Activated T-cell treated with anti-CD3 and anti-CD28 coated beads, Interleukin-2, amount 50 U/mL, for 24 hours (primary cell): ENCODE data around the gene KLHDC8A.

Experiments
- DNase-seq: peaks from one replicate; pipeline ENCODE4 v3.0.0-alpha.2; 2020
- H3K27ac Mint-ChIP-seq: 2 replicates; pipeline ENCODE4 v1.8.0; 2020; ENCODE audit warnings: mild to moderate bottlenecking, mixed read lengths
- H3K27me3 Mint-ChIP-seq: 2 replicates; pipeline ENCODE4 v1.8.0; 2020; ENCODE audit warnings: mixed read lengths
- H3K36me3 Mint-ChIP-seq: 2 replicates; pipeline ENCODE4 v1.8.0; 2020; ENCODE audit warnings: low read depth, mixed read lengths
- H3K4me1 Mint-ChIP-seq: 2 replicates; pipeline ENCODE4 v1.8.0; 2020; ENCODE audit warnings: low read depth, mixed read lengths
- H3K4me3 Mint-ChIP-seq: 2 replicates; pipeline ENCODE4 v1.8.0; 2020; ENCODE audit warnings: mild to moderate bottlenecking, moderate library complexity, mixed read lengths
- H3K9me3 Mint-ChIP-seq: 2 replicates; pipeline ENCODE4 v1.8.0; 2020; ENCODE audit warnings: mixed read lengths

KLHDC8A gene

DNA sequence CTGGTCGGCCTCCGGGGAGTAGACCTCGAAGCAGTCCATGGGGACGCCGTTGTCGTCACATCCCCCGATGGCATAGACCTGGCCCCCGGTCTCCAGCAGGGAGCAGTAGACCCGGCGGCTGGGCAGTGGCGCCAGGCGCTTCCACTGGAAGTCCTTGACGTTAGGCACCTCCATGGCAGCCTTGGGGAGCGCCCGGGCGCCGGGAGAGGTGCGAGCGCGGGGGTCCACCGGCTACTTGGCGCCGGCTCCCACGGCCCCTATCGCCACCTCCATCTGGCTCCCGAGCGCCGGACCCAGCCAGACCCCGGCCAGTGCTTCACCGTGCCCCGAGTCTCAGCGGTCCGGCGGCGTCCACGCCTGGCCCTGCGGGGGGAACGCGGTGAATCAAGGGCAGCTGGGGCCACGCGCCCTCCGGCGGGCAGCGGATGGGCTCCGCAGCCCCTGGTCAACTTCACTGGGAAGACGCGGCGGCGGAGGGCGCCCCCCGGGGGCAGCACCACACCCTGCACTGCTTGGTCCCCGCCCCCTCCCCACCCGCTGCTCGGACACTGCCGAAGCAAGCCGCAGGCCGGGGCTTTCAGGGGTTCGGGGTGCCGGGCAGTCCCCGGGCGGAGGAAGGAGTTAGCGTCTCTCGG, 13.2 kb downstream of the KLHDC8A start:
- no peak overlapping the region for H3K27ac Mint-ChIP-seq
- H3K27me3 Mint-ChIP-seq, result peaks cover 56% of the 10 kb centered on the region
- DNase-seq, result peak; percentile 42

DNA sequence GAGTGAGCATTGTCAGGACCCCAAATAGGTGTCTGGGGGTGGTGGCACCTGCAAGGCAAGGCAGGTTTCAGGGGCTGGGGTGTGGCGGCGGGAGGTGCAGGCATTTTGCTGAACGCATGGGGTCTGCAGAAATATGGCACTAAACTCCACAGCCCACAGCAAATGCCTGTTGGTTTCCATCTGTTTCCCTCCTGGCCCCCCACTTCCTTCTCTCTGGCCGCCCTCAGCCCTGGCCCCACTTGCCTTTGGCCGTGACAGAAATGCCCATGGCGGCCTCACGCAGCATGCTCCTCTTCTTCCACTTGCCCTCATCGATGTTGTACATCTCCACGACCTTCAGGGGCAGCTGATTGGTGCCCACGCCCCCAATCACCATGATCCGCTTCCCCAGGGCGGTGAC, 13.7 kb downstream of the KLHDC8A start:
- no peaks in the 10 kb centered on the region for H3K36me3 Mint-ChIP-seq
- H3K9me3 Mint-ChIP-seq, result no peaks in the 10 kb centered on the region
- peaks cover 53% of the 10 kb centered on the region for H3K27me3 Mint-ChIP-seq
- no peak overlapping the region for H3K4me3 Mint-ChIP-seq
- H3K4me1 Mint-ChIP-seq, result peaks cover 10% of the 10 kb centered on the region
- no peak for DNase-seq
- no peak overlapping the region for H3K27ac Mint-ChIP-seq

More for the DNA sequence above, 13.2 kb downstream of the KLHDC8A start:
- Mint-ChIP-seq H3K9me3 (no peaks in the 10 kb centered on the region), H3K36me3 (no peaks in the 10 kb centered on the region), H3K4me3 (no peak overlapping the region), H3K4me1 (peaks cover 10% of the 10 kb centered on the region)

DNA sequence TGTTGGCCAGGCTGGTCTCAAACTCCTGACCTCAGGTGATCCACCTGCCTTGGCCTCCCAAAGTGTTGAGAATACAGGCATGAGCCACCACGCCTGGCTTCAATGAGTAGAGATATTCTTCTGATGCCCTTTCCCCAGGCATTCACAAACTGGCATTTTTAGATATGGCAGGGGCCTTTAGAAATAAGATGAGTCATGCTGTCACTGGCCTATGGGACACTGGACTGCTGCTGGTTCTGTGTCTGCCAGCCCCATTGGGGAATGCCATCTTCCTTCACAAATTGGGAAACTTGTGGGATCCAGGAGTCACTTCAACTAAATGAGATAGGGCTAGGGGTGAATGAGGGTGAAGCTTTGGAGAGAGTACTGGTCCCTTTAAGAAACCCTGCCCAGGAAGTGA, 16.0 kb downstream of the KLHDC8A start:
- Mint-ChIP-seq H3K9me3 (no peaks in the 10 kb centered on the region), H3K27me3 (peaks cover 32% of the 10 kb centered on the region), H3K36me3 (no peaks in the 10 kb centered on the region), H3K4me1 (peaks cover 10% of the 10 kb centered on the region), H3K4me3 (no peak overlapping the region), H3K27ac (no peak overlapping the region)
- no peak for DNase-seq

DNA sequence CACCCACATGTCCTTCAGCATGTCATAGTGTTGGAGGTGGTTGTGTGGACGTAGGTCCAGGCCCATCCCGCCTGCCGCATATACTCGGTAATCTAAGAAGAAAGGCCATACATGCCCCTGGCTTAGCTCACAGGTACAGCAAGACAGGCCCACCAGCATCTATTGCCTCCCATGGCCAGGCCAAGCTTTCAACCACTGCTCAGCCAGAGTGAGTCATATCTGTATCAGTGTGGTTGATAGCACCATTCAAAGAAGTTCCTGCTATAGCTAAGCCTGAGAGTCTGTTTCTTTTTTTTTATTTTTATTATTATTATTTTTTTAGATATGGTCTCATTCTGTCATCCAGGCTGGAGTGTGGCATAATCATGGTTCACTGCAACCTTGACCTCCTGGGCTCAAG, 17.0 kb downstream of the KLHDC8A start:
- H3K4me3 Mint-ChIP-seq, result no peak overlapping the region

DNA sequence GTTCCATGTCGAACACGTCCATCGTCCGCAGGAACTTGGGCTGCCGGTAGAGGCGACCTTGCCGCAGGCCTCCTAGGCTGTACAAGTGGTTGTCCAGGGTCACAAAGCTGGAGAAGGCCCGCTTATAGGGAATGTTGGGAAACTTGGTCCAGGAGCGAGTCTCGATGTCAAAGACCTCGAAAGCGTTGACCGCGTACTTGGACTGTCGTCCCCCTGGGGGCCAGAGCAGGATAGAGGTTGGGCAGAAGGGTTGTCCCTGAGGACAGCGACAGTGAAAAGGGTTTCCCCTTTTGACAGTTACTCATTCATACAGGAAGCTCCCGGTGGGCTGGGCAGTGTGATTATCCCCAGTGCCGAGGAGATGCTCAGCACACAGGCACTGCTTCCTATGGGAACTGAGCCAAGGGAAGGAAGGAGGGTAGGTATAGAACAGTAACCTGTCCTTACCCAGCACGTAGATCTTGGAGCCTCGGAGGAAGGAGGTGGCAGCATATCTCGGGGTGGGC, 17.5 kb downstream of the KLHDC8A start:
- H3K4me1 Mint-ChIP-seq, result peaks cover 4% of the 10 kb centered on the region
- H3K27ac Mint-ChIP-seq, result no peak overlapping the region
- peaks cover 18% of the 10 kb centered on the region for H3K27me3 Mint-ChIP-seq
- no peak overlapping the region for H3K4me3 Mint-ChIP-seq
- no peak for DNase-seq
- no peaks in the 10 kb centered on the region for H3K9me3 Mint-ChIP-seq
- no peaks in the 10 kb centered on the region for H3K36me3 Mint-ChIP-seq

More for the DNA sequence above, 17.0 kb downstream of the KLHDC8A start:
- Mint-ChIP-seq H3K27me3 (peaks cover 22% of the 10 kb centered on the region), H3K9me3 (no peaks in the 10 kb centered on the region), H3K4me1 (peaks cover 9% of the 10 kb centered on the region), H3K27ac (no peak overlapping the region), H3K36me3 (no peaks in the 10 kb centered on the region)
- no peak for DNase-seq

DNA sequence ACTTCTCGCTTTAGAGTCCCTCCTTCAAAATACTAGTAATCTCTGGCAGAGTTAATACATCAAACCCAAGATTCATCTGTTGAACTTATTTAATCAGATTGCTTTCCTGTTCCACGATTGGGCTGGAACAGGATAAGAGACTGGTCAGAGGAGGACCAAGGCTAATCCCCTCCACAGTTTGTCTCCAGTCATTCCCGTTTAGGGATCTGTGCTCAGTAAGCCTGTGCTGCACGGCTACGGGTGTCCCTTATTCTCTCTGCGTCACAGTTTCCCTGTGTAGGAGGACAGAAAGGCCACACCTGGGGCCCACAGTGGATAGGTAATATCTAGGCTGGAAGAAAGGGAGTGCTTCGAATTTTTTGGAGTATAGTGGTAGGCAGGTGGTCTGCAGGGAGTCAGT, 18.7 kb downstream of the KLHDC8A start:
- Mint-ChIP-seq H3K27me3 (peaks cover 13% of the 10 kb centered on the region), H3K27ac (no peak overlapping the region), H3K9me3 (no peaks in the 10 kb centered on the region), H3K4me3 (no peak overlapping the region), H3K36me3 (no peaks in the 10 kb centered on the region), H3K4me1 (peaks cover 2% of the 10 kb centered on the region)
- no peak for DNase-seq

DNA sequence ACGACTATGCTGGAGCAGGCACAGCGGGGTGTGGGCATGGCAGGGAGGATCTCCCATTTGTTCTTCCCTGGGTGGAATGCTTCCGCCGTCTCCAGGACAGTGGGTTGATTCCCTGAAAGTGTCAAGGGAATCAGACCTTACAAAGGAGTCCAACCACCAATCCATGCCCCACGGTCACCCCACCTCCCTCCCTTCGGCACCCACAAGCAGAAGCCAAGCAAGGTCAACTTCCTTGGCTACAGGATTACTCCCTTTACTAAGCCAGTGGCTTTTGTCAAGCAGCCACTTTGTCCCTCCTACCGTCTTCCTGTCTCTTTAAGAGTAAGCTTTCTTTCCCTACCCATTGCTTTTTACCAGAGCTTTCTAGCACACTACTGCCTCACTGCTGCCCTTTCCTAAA, 19.2 kb downstream of the KLHDC8A start:
- H3K36me3 Mint-ChIP-seq, result no peaks in the 10 kb centered on the region
- H3K4me1 Mint-ChIP-seq, result peaks cover 2% of the 10 kb centered on the region
- H3K9me3 Mint-ChIP-seq, result no peaks in the 10 kb centered on the region
- no peak overlapping the region for H3K4me3 Mint-ChIP-seq
- DNase-seq, result no peak
- peaks cover 7% of the 10 kb centered on the region for H3K27me3 Mint-ChIP-seq
- no peak overlapping the region for H3K27ac Mint-ChIP-seq

DNA sequence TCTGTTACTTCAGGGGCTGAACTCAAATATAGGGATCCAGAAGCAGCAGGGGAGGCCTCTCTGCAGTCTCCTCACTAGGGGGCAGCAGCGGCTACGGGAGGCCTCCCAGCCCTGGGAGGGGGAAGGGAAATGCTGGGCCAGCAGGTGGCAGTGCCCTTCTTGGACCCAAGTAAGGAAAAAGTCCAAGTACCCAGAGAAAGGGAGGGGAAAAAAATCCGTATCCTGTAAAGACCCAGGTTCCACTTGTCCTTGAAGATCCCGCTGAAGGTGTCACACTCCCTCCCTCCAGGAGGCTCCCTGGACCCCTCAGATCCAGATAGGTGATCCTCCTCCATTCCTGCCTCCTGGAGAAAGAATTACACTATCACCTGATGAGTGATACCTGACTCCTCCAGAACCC, 21.0 kb downstream of the KLHDC8A start:
- no peak overlapping the region for H3K4me3 Mint-ChIP-seq
- peaks cover 2% of the 10 kb centered on the region for H3K4me1 Mint-ChIP-seq
- no peaks in the 10 kb centered on the region for H3K9me3 Mint-ChIP-seq
- H3K27me3 Mint-ChIP-seq, result no peaks in the 10 kb centered on the region
- DNase-seq, result peak; percentile 82
- H3K36me3 Mint-ChIP-seq, result no peaks in the 10 kb centered on the region
- H3K27ac Mint-ChIP-seq, result no peak overlapping the region

DNA sequence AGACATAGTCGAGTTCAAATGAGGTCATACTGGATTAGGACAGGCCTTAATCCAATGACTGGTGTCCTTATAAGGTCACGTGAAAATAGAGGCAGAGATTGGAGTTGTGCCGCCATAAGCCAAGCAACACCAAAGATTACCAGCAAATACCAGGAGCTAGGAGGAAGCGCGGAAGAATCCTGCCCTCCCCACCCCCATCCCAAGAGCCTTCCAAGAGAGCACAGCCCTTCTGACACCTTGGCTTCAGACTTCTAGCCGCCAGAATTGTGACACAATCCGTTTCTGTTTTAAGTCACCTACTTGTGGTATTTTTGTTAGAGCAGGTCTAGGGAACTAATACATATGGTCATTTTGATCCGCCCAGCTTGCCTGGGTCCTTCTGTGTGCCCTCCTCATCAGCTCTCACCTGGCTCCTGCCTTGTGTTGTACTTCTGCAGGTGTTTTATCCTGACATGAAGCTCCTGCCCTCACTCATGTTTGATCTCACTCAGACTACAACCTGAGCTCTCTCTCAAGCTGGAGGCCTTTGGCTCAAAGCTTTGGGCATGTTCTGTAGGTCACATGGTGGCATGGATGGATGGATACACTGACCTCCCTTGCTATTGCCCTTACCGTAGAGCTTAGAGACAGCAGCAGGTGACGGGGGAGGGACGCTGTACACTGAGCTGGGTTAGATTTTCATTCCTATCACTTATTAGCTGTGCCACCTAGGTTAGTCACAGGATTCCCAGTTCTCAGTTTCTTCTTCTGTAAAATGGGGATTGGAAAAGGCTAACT, 24.5 kb downstream of the KLHDC8A start:
- Mint-ChIP-seq H3K4me1 (no peaks in the 10 kb centered on the region), H3K27me3 (no peaks in the 10 kb centered on the region), H3K36me3 (no peaks in the 10 kb centered on the region), H3K27ac (no peak overlapping the region), H3K4me3 (no peak overlapping the region), H3K9me3 (no peaks in the 10 kb centered on the region)
- DNase-seq, result no peak

DNA sequence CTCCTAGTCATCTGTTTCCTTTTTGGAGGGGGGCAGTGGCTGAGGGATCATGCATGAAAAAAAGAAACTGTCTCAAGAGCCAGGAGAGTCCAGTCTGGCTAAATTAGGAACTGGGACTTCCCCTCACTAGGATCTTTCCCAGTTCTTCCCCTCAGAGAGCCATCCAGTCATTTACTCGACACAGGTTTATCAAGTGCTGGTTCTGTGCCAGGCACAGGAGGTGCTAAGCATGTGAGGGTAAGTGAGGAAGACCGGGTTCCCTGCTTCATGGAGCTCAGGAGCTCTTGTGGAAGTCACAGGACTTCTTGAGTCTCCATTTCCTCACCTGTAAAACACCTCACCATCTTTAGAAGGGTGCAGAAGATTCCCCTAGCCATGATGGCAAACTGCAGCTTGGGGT, 26.6 kb downstream of the KLHDC8A start:
- no peak for DNase-seq
- no peak overlapping the region for H3K4me3 Mint-ChIP-seq
- H3K27me3 Mint-ChIP-seq, result no peaks in the 10 kb centered on the region
- peaks cover 6% of the 10 kb centered on the region for H3K4me1 Mint-ChIP-seq
- H3K9me3 Mint-ChIP-seq, result no peaks in the 10 kb centered on the region
- no peak overlapping the region for H3K27ac Mint-ChIP-seq
- H3K36me3 Mint-ChIP-seq, result no peaks in the 10 kb centered on the region

DNA sequence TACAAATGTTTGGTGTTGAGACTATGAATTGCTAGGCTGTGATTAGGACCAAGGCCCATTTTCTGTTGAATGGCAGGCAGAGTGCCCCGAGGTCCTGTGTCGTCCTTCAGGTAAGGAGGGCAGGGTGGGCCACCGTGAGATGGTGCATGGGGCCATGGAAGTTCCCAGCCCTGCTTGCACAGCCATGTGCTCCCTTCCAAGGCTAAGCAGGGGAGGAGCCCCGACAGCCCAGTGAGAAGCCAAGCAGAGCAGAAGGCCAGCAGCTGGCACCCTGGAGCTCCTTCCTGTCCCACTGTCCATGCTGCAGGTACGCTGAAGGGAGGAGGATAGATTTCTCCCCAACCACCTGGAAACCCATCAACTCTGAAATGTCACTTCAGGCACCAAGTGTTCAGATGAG, 27.0 kb downstream of the KLHDC8A start:
- Mint-ChIP-seq H3K27me3 (no peaks in the 10 kb centered on the region), H3K9me3 (no peaks in the 10 kb centered on the region), H3K27ac (no peak overlapping the region), H3K4me3 (no peak overlapping the region), H3K36me3 (no peaks in the 10 kb centered on the region), H3K4me1 (peaks cover 10% of the 10 kb centered on the region)
- no peak for DNase-seq

DNA sequence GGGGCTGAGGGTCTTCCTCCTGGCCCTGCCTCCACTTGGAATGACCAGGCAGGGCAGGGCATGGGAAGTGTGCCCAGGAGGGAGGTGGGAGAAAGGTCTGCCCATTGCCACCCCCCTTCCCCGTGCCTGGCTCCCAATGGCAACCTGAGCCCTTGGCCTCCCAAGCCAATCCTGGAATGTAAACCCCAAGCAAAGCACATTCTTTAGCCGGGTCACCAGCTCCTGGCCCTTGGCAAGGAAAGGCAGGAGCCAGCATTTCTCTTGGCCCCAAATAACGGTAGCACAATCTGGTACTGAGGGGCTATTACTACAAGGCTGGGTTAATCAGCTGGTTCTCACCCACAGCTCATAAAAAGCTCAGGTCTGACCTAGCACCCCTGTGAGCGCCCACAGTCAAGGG, 28.2 kb downstream of the KLHDC8A start:
- Mint-ChIP-seq H3K9me3 (no peaks in the 10 kb centered on the region), H3K4me3 (no peak overlapping the region), H3K4me1 (peaks cover 17% of the 10 kb centered on the region), H3K36me3 (no peaks in the 10 kb centered on the region), H3K27me3 (no peaks in the 10 kb centered on the region), H3K27ac (no peak overlapping the region)
- DNase-seq, result no peak

DNA sequence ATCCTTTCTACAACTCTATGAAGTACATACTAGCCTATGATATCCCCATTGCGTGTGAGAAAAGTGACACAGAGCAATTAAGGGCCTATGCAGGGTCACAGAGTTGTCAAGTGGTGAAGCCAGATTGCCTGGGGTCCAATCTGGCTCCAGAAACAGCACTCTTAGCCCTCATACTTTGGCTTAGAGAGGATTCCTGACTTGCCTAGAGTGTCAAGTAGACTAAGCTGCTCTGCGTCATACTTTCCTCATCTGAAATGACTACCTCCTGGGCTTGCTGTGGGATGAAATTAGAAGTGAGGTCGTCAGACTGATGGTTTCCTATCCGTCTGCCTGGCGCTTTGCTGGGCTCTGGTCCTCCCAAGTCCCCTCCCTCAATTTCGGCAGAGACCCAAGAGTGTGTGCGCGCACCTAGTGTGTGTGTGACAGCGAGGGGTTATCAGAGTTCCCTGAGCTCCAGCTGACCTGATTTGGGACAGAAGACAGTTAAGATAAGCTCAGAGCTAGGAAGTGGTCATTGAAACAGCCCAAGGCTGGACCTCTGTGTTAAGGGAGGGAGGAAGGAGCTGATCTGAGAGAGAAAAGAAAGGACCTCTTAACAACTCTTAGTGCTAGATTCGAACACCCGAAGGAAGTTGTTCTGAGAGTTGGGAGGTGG, 29.8 kb downstream of the KLHDC8A start:
- no peak overlapping the region for H3K27ac Mint-ChIP-seq
- no peak for DNase-seq
- H3K9me3 Mint-ChIP-seq, result no peaks in the 10 kb centered on the region
- H3K27me3 Mint-ChIP-seq, result no peaks in the 10 kb centered on the region
- H3K36me3 Mint-ChIP-seq, result no peaks in the 10 kb centered on the region
- no peak overlapping the region for H3K4me3 Mint-ChIP-seq
- peaks cover 21% of the 10 kb centered on the region for H3K4me1 Mint-ChIP-seq

DNA sequence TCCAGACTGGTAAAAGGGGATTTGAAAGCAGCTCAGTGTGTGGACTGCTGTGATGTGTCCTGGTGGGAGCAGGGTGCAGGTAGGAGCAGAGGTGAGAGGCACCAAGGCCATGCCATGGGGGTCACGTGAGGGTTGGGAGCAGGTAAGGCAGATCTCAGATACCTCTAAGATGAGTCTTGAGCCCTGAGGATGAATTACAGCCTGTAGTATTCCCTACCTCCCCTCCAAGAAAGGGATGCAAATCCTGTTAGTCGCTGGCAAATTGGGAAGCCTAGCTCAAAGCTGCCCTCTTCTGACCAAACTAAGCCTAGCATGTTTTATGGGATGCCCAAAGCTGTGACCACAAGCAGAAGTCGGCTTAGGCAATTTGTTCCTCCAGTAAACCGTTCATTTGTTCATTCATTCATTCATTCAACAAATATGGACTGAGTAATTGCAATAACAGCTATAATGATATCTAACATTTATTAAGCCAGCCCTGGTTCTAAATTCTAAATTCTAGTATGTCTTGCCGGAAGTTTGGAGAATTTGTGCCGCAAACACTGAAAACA, 31.3 kb downstream of the KLHDC8A start:
- DNase-seq, result peak; percentile 53
- Mint-ChIP-seq H3K4me1 (peaks cover 31% of the 10 kb centered on the region), H3K36me3 (peaks cover 5% of the 10 kb centered on the region), H3K4me3 (no peak overlapping the region), H3K9me3 (no peaks in the 10 kb centered on the region), H3K27me3 (no peaks in the 10 kb centered on the region), H3K27ac (no peak overlapping the region)

DNA sequence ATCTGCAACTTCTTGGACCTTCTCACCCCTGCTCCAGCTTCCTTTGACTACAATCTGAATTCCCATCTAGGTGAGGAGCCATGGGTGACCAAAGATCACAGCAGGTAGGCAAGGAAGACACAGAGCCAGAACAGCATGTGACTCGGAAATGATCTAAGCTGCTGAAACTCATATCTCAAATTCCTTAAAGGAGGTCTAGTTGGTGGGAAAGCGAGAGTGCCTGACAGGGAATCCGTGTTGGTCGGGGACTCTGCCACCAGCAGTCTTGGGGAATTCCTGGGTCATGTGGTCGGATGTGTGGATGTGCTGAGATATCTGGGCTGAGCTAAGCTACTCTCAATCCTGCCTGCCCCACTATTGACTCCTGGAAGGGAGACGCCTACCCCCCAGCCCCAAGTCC, 31.9 kb downstream of the KLHDC8A start:
- Mint-ChIP-seq H3K9me3 (no peaks in the 10 kb centered on the region), H3K4me3 (no peak overlapping the region), H3K27ac (no peak overlapping the region), H3K4me1 (peaks cover 36% of the 10 kb centered on the region), H3K27me3 (no peaks in the 10 kb centered on the region), H3K36me3 (peaks cover 5% of the 10 kb centered on the region)
- DNase-seq, result no peak
